ENCODE measurements around the gene SPTBN1.

DNA sequence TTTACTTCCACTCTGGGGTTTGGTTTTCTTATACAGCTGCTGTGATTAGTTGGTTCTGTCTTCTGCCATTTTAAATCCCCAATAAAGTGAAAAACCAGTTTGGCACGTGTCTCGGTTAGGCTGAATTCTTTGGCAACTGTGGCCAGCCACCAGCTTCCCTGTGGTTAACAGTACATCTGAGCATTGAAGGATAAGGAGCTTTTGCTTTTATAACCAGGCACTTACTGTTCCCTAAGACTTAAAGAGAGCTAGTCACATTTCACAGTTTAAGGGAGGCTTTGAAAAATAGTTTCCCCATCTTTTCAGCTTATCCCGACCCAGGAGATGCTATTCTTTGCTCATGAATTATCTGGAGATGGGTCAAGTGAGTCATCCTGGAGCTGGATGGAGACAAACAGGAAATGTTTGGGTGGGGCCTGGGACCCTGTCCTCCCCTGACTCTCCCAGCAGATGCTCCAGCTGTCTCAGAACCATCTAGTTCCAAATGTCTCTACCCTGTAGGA lies 210.1 kb downstream of the SPTBN1 start:
- no peak for TF ChIP-seq CTCF (conservative IDR thresholded peaks at IDR 0.05; ENCODE audit: low read length)
- no peak for TF ChIP-seq EZH2phosphoT487 (IDR thresholded peaks at IDR 0.05; ENCODE audit: borderline replicate concordance, low read depth, low read length)

All from OCI-LY7 (cell line).